Activated CD8-positive, alpha-beta T cell treated with anti-CD3 and anti-CD28 coated beads for 36 hours (primary cell): ENCODE data around the gene SLC7A11. TPM values are rescaled to one million over a fixed set of nuclear protein-coding genes. Genes with fewer than 3 reads are reported as not detected.
A peak's percentile ranks its signal among the peaks of the same experiment; 100 is the strongest.

Source experiments
- ATAC-seq: fragments of 200-7000 bp; cut with Tn5 transposase; one replicate; pipeline ENCODE4 v1.10.0; 2021; ENCODE audit warnings: mild to moderate bottlenecking, moderate library complexity
- CTCF ChIA-PET: fragments of 350-600 bp; sonication (Branson Sonifier 250); formaldehyde crosslinking; loops from one replicate; lab custom pipeline; 2021; ENCODE audit warnings: antibody characterized with exemption; lab: Charles Lee
- POLR2A ChIA-PET: fragments of 350-600 bp; sonication (Branson Sonifier 250); formaldehyde crosslinking; loops from one replicate; lab custom pipeline; 2021; ENCODE audit warnings: antibody characterized with exemption; lab: Charles Lee
- DNase-seq: peaks from one replicate; pipeline ENCODE4 v3.0.0-alpha.2; 2020
- H3K27ac Mint-ChIP-seq: one replicate; pipeline ENCODE4 v1.8.0; 2021; ENCODE audit warnings: mild to moderate bottlenecking, mixed read lengths
- H3K27me3 Mint-ChIP-seq: one replicate; pipeline ENCODE4 v1.8.0; 2021; ENCODE audit warnings: mixed read lengths
- H3K36me3 Mint-ChIP-seq: one replicate; pipeline ENCODE4 v1.8.0; 2021; ENCODE audit warnings: low read depth, mixed read lengths
- H3K4me1 Mint-ChIP-seq: one replicate; pipeline ENCODE4 v1.8.0; 2021; ENCODE audit warnings: low read depth, mixed read lengths
- H3K4me3 Mint-ChIP-seq: one replicate; pipeline ENCODE4 v1.8.0; 2021; ENCODE audit warnings: mild to moderate bottlenecking, moderate library complexity, mixed read lengths
- H3K9me3 Mint-ChIP-seq: one replicate; pipeline ENCODE4 v1.8.0; 2021; ENCODE audit warnings: mixed read lengths
- intact Hi-C: fragments of 100-400 bp; cut with micrococcal nuclease; formaldehyde crosslinking; loops from one replicate; pipeline ENCODE4 v1.10.0; 2022
- total RNA-seq, 2 experiments: library from RNA; stranded (reverse); gene quantifications; one replicate each; pipeline ENCODE4 v1.2.3, GENCODE V29; 2021
- TF ChIP-seq, protein P1 (sequence below): fragments of 200-600 bp; IDR thresholded peaks from one replicate; pipeline ENCODE4 v1.8.0; 2022; ENCODE audit warnings: antibody characterized with exemption, mild to moderate bottlenecking

Gene SLC7A11
- total RNA-seq, 2 experiments from 2014 or later = 3.7 to 4.5 TPM

DNA sequence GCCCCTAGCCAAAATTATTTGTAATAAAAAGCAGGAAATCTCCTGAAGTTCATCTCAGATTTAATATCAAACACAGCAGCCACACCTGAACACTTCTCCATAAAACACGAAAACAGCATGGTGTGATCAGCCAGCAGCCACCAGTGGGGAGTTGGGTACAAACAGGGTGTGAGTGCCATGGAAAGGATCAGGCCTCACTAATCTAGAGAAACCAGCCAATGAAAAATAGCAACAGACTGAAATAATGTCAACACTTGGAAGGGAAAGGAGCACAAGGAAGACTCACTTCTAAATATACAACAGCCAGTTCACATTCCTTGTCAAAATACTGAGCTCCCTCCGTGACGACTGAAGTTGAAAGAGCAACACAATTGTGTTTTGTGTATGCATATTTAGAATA lies 46.0 kb downstream of the SLC7A11 start:
- H3K4me3 Mint-ChIP-seq = no peak overlapping the region
- no peaks in the 10 kb centered on the region for H3K9me3 Mint-ChIP-seq
- ATAC-seq (no peak), DNase-seq (no peak)
- no peaks in the 10 kb centered on the region for H3K27me3 Mint-ChIP-seq
- CTCF ChIA-PET = no interaction called here
- H3K36me3 Mint-ChIP-seq = no peaks in the 10 kb centered on the region
- no peak overlapping the region for H3K27ac Mint-ChIP-seq
- H3K4me1 Mint-ChIP-seq = no peaks in the 10 kb centered on the region
- POLR2A ChIA-PET = no interaction called here
- TF ChIP-seq, protein P1, sequence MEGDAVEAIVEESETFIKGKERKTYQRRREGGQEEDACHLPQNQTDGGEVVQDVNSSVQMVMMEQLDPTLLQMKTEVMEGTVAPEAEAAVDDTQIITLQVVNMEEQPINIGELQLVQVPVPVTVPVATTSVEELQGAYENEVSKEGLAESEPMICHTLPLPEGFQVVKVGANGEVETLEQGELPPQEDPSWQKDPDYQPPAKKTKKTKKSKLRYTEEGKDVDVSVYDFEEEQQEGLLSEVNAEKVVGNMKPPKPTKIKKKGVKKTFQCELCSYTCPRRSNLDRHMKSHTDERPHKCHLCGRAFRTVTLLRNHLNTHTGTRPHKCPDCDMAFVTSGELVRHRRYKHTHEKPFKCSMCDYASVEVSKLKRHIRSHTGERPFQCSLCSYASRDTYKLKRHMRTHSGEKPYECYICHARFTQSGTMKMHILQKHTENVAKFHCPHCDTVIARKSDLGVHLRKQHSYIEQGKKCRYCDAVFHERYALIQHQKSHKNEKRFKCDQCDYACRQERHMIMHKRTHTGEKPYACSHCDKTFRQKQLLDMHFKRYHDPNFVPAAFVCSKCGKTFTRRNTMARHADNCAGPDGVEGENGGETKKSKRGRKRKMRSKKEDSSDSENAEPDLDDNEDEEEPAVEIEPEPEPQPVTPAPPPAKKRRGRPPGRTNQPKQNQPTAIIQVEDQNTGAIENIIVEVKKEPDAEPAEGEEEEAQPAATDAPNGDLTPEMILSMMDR = no peak
- intact Hi-C loops = no loop called here

DNA sequence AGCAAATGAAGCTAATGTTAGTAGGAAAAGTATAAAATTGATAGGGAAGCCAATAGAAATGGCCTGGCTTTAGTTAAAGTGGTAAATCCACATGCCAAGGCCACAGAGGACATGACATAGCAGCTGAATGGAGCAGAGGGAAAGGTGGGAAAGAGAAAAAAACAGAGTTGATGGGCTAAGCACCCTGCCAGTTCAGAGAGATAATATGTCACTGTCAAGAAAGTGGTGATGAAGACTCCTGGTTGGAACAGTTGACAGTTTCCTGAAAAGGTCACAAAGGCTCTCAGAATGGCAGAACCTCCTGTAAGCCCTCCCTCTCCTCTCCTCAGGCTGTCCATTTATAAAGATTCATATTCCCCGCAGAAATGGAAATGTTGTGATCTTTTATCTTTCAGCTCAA lies 48.2 kb downstream of the SLC7A11 start:
- no peaks in the 10 kb centered on the region for H3K27me3 Mint-ChIP-seq
- no peaks in the 10 kb centered on the region for H3K36me3 Mint-ChIP-seq
- H3K9me3 Mint-ChIP-seq = no peaks in the 10 kb centered on the region
- DNase-seq (no peak), ATAC-seq (no peak)
- TF ChIP-seq, protein P1 = no peak
- intact Hi-C loops = no loop called here
- CTCF ChIA-PET = no interaction called here
- no peak overlapping the region for H3K4me3 Mint-ChIP-seq
- H3K4me1 Mint-ChIP-seq = no peaks in the 10 kb centered on the region
- POLR2A ChIA-PET = no interaction called here
- no peak overlapping the region for H3K27ac Mint-ChIP-seq

DNA sequence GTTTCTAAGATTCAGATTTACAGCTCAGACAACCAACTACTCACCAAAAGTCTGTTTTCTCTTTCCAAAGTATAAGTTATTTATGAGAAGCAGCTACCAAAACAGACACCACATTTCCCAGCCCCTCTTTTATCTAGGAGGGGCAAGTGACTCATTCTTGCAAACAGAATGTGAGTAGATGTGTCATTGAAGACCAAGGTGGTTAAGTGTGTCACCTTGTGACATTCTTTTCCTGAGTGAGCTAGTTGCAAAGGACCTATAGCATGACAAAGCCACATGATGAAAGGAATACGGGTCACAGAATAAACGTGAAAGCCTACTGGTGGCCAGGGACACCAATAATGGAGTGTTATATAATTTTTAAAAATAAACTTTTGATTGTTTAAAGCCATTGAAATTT lies 50.0 kb downstream of the SLC7A11 start:
- CTCF ChIA-PET = interaction anchor here (1.0 kb wide), 1 partner anchor 679 kb away, joined by 3 read pairs; no protein-coding TSS in a partner anchor
- no peaks in the 10 kb centered on the region for H3K9me3 Mint-ChIP-seq
- POLR2A ChIA-PET = no interaction called here
- intact Hi-C loops = no loop called here
- H3K4me3 Mint-ChIP-seq = no peak overlapping the region
- peak; percentile 45 for ATAC-seq
- H3K27ac Mint-ChIP-seq = no peak overlapping the region
- H3K36me3 Mint-ChIP-seq = no peaks in the 10 kb centered on the region
- TF ChIP-seq, protein P1 = no peak
- H3K4me1 Mint-ChIP-seq = no peaks in the 10 kb centered on the region
- DNase-seq = no peak
- H3K27me3 Mint-ChIP-seq = no peaks in the 10 kb centered on the region

DNA sequence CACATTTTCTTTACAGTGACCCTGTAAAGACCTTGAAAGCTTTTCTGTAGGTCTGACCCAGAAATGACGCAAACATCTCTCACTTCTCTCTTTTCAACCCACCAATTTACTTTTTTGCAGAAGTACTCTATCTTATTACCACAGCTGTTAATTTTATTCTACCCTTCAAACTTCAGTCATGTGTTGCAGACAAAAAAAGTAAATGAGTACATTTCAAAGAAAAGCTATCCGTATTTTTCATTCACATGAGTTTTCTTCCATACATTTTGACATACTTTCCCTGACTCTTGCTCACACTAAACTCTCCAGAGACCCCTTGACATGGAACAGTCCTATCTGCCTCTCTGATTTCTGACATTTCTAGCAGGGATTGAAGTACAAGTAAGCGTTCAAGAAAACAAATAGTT lies 51.7 kb downstream of the SLC7A11 start:
- H3K4me1 Mint-ChIP-seq = no peaks in the 10 kb centered on the region
- DNase-seq (no peak), ATAC-seq (no peak)
- intact Hi-C loops = no loop called here
- CTCF ChIA-PET = no interaction called here
- POLR2A ChIA-PET = no interaction called here
- H3K9me3 Mint-ChIP-seq = no peaks in the 10 kb centered on the region
- TF ChIP-seq, protein P1 = no peak
- no peaks in the 10 kb centered on the region for H3K36me3 Mint-ChIP-seq
- H3K4me3 Mint-ChIP-seq = no peak overlapping the region
- H3K27me3 Mint-ChIP-seq = no peaks in the 10 kb centered on the region
- H3K27ac Mint-ChIP-seq = no peak overlapping the region

DNA sequence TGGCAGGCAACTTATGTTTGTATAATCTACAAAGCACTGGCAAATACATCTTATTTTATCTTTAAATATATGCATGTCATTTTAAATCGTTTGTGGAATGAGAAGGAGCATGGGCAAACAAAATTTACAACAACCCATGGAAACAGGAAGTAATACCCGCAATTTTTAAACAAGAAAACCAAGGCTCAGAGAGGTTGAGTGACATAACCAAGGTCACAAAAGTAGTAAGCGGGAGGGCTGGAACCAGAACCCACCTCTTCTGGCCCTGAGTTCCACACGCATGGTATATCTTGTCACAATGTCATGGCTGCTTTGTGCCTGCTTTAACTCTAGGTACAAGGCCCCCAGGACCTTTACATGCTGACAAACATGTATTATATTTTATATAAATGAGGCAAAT lies 52.9 kb downstream of the SLC7A11 start:
- Mint-ChIP-seq H3K9me3 (no peaks in the 10 kb centered on the region), H3K27me3 (no peaks in the 10 kb centered on the region), H3K36me3 (no peaks in the 10 kb centered on the region), H3K4me3 (no peak overlapping the region), H3K4me1 (no peaks in the 10 kb centered on the region), H3K27ac (no peak overlapping the region)
- ChIA-PET CTCF (no interaction called here), POLR2A (no interaction called here)
- TF ChIP-seq, protein P1 = no peak
- intact Hi-C loops = no loop called here
- ATAC-seq (no peak), DNase-seq (no peak)
